Measurements from ENCODE around the gene MAGOH.
A peak's percentile ranks its signal among the peaks of the same experiment; 100 is the strongest.

The MAGOH gene

GRCh38 chr1:53220171-53220961, 18.0 kb downstream of the MAGOH start, which contains the start of gene CZIB:
CZIB (minus strand) TSS chr1:53220634; CDS start chr1:53220575, 59 bp downstream.
- H3K4ac ChIP-seq (ENCODE audit: low read depth, low read length): peak within 1 kb of the TSS; percentile 64
- no peaks in the 10 kb centered on the region for H3K9me3 ChIP-seq (ENCODE audit: insufficient read depth, low read depth, low read length)
- peak within 1 kb of the TSS; percentile 98 for H3K18ac ChIP-seq (ENCODE audit: low read length)
- H4K12ac ChIP-seq (ENCODE audit: low read depth, low read length): peak within 1 kb of the TSS; percentile 94
- H3K36me3 ChIP-seq (ENCODE audit: control insufficient read depth in 1 of 2, insufficient read depth in 2 of 2, low read length in 2 of 2): peaks cover 4 to 7% of the 10 kb centered on the region in 2 experiments
- peaks cover 3% of the 10 kb centered on the region for H3K79me2 ChIP-seq (ENCODE audit: control insufficient read depth, insufficient read depth, low read length, poor library complexity)
- H3K9ac ChIP-seq (ENCODE audit: low read length): peak within 1 kb of the TSS; percentile 100
- no peak within 1 kb of the TSS for H2BK12ac ChIP-seq (ENCODE audit: low read length)
- DNase-seq: peak; percentile 92 to 96
- no peak within 1 kb of the TSS for H3K23ac ChIP-seq (ENCODE audit: low read length)
- H3K4me3 ChIP-seq (ENCODE audit: low read depth, low read length): peak within 1 kb of the TSS; percentile 97
- peaks cover 0 to 9% of the 10 kb centered on the region in 2 experiments for H3K4me1 ChIP-seq (ENCODE audit: control insufficient read depth in 1 of 2, insufficient read depth in 2 of 2, low read length in 2 of 2)
- WGBS (ENCODE audit: extremely low coverage, insufficient coverage, insufficient read length): no CpG with 5 or more reads among the region's 61 CpGs
- H3K27ac ChIP-seq (ENCODE audit: low read depth, low read length): peak within 1 kb of the TSS; percentile 98
- H2BK5ac ChIP-seq (ENCODE audit: low read depth, low read length, poor library complexity): peak within 1 kb of the TSS; percentile 82
- peak within 1 kb of the TSS; percentile 77 for H2BK120ac ChIP-seq (ENCODE audit: insufficient read depth, low read length, poor library complexity)
- no peaks in the 10 kb centered on the region for H3K27me3 ChIP-seq (ENCODE audit: insufficient read depth, low read length)
- H4K8ac ChIP-seq (ENCODE audit: low read depth, low read length): peak within 1 kb of the TSS; percentile 99
- H3K4me2 ChIP-seq (ENCODE audit: low read length): peak within 1 kb of the TSS; percentile 78
- peak within 1 kb of the TSS; percentile 90 for H2AK5ac ChIP-seq (ENCODE audit: low read length)
- peak within 1 kb of the TSS; percentile 97 for H2AFZ ChIP-seq (ENCODE audit: insufficient read depth, low read length, poor library complexity)
- peak within 1 kb of the TSS; percentile 96 for H4K91ac ChIP-seq (ENCODE audit: low read depth, low read length)
- peak within 1 kb of the TSS; percentile 99 for H3K14ac ChIP-seq (ENCODE audit: low read length)
- peaks cover 5% of the 10 kb centered on the region for H3K79me1 ChIP-seq (ENCODE audit: low read length)

- H4K12ac ChIP-seq (ENCODE audit: low read depth, low read length): peak overlapping the region; percentile 64
- H3K79me2 ChIP-seq (ENCODE audit: control insufficient read depth, insufficient read depth, low read length, poor library complexity): peaks cover 3% of the 10 kb centered on the region
- no peak overlapping the region for H3K4ac ChIP-seq (ENCODE audit: low read depth, low read length)
- no peak overlapping the region for H2BK120ac ChIP-seq (ENCODE audit: insufficient read depth, low read length, poor library complexity)
- H4K91ac ChIP-seq (ENCODE audit: low read depth, low read length): no peak overlapping the region
- H3K4me3 ChIP-seq (ENCODE audit: low read depth, low read length): no peak overlapping the region
- H3K79me1 ChIP-seq (ENCODE audit: low read length): peaks cover 5% of the 10 kb centered on the region
- no peak overlapping the region for H2AK5ac ChIP-seq (ENCODE audit: low read length)
- H4K8ac ChIP-seq (ENCODE audit: low read depth, low read length): peak overlapping the region; percentile 92
- H3K36me3 ChIP-seq (ENCODE audit: control insufficient read depth in 1 of 2, insufficient read depth in 2 of 2, low read length in 2 of 2): peaks cover 4 to 8% of the 10 kb centered on the region in 2 experiments
- H3K9me3 ChIP-seq (ENCODE audit: insufficient read depth, low read depth, low read length): no peaks in the 10 kb centered on the region
- no peak overlapping the region for H2AFZ ChIP-seq (ENCODE audit: insufficient read depth, low read length, poor library complexity)
- H3K4me1 ChIP-seq (ENCODE audit: control insufficient read depth in 1 of 2, insufficient read depth in 2 of 2, low read length in 2 of 2): peaks cover 0 to 9% of the 10 kb centered on the region in 2 experiments
- no peak overlapping the region for H3K23ac ChIP-seq (ENCODE audit: low read length)
- no peak overlapping the region for H2BK12ac ChIP-seq (ENCODE audit: low read length)
- no peak for DNase-seq
- H3K4me2 ChIP-seq (ENCODE audit: low read length): peak overlapping the region; percentile 78
- no peak overlapping the region for H2BK5ac ChIP-seq (ENCODE audit: low read depth, low read length, poor library complexity)
- H3K14ac ChIP-seq (ENCODE audit: low read length): no peak overlapping the region
- H3K27me3 ChIP-seq (ENCODE audit: insufficient read depth, low read length): no peaks in the 10 kb centered on the region
- WGBS (ENCODE audit: extremely low coverage, insufficient coverage, insufficient read length): no CpG with 5 or more reads among the region's 8 CpGs
- no peak overlapping the region for H3K27ac ChIP-seq (ENCODE audit: low read depth, low read length)
- no peak overlapping the region for H3K9ac ChIP-seq (ENCODE audit: low read length)
- H3K18ac ChIP-seq (ENCODE audit: low read length): no peak overlapping the region
Measured at GRCh38 chr1:53219711-53220110, 18.6 kb downstream of the MAGOH start.

GRCh38 chr1:53218201-53218600, 20.1 kb downstream of the MAGOH start:
- no peak overlapping the region for H4K91ac ChIP-seq (ENCODE audit: low read depth, low read length)
- H3K27me3 ChIP-seq (ENCODE audit: insufficient read depth, low read length): no peaks in the 10 kb centered on the region
- no peak overlapping the region for H2AK5ac ChIP-seq (ENCODE audit: low read length)
- no peak overlapping the region for H3K23ac ChIP-seq (ENCODE audit: low read length)
- no peak overlapping the region for H2AFZ ChIP-seq (ENCODE audit: insufficient read depth, low read length, poor library complexity)
- H3K14ac ChIP-seq (ENCODE audit: low read length): no peak overlapping the region
- no peak overlapping the region for H2BK12ac ChIP-seq (ENCODE audit: low read length)
- H2BK5ac ChIP-seq (ENCODE audit: low read depth, low read length, poor library complexity): no peak overlapping the region
- H3K4me3 ChIP-seq (ENCODE audit: low read depth, low read length): no peak overlapping the region
- no peak for DNase-seq
- H2BK120ac ChIP-seq (ENCODE audit: insufficient read depth, low read length, poor library complexity): no peak overlapping the region
- H3K9ac ChIP-seq (ENCODE audit: low read length): no peak overlapping the region
- peaks cover 9 to 17% of the 10 kb centered on the region in 2 experiments for H3K36me3 ChIP-seq (ENCODE audit: control insufficient read depth in 1 of 2, insufficient read depth in 2 of 2, low read length in 2 of 2)
- H3K4me2 ChIP-seq (ENCODE audit: low read length): no peak overlapping the region
- H3K27ac ChIP-seq (ENCODE audit: low read depth, low read length): no peak overlapping the region
- H4K8ac ChIP-seq (ENCODE audit: low read depth, low read length): no peak overlapping the region
- no CpG with 5 or more reads among the region's 7 CpGs for WGBS (ENCODE audit: extremely low coverage, insufficient coverage, insufficient read length)
- H3K79me1 ChIP-seq (ENCODE audit: low read length): peaks cover 5% of the 10 kb centered on the region
- H3K4me1 ChIP-seq (ENCODE audit: control insufficient read depth in 1 of 2, insufficient read depth in 2 of 2, low read length in 2 of 2): peaks cover 0 to 9% of the 10 kb centered on the region in 2 experiments
- H3K4ac ChIP-seq (ENCODE audit: low read depth, low read length): no peak overlapping the region
- no peak overlapping the region for H3K18ac ChIP-seq (ENCODE audit: low read length)
- no peak overlapping the region for H4K12ac ChIP-seq (ENCODE audit: low read depth, low read length)
- no peaks in the 10 kb centered on the region for H3K9me3 ChIP-seq (ENCODE audit: insufficient read depth, low read depth, low read length)
- peaks cover 3% of the 10 kb centered on the region for H3K79me2 ChIP-seq (ENCODE audit: control insufficient read depth, insufficient read depth, low read length, poor library complexity)

- Histone ChIP-seq H3K79me1 (ENCODE audit: low read length) (no peaks in the 10 kb centered on the region), H3K9me3 (ENCODE audit: insufficient read depth, low read depth, low read length) (no peaks in the 10 kb centered on the region), H2AFZ (ENCODE audit: insufficient read depth, low read length, poor library complexity) (no peak overlapping the region), H4K12ac (ENCODE audit: low read depth, low read length) (no peak overlapping the region), H3K4me1 (ENCODE audit: control insufficient read depth in 1 of 2, insufficient read depth in 2 of 2, low read length in 2 of 2) (peaks cover 0 to under 1% of the 10 kb centered on the region in 2 experiments), H2AK5ac (ENCODE audit: low read length) (no peak overlapping the region), H3K9ac (ENCODE audit: low read length) (no peak overlapping the region), H3K27me3 (ENCODE audit: insufficient read depth, low read length) (no peaks in the 10 kb centered on the region), H3K4me2 (ENCODE audit: low read length) (no peak overlapping the region), H3K23ac (ENCODE audit: low read length) (no peak overlapping the region), H3K14ac (ENCODE audit: low read length) (no peak overlapping the region), H3K36me3 (ENCODE audit: control insufficient read depth in 1 of 2, insufficient read depth in 2 of 2, low read length in 2 of 2) (peaks cover 26 to 37% of the 10 kb centered on the region in 2 experiments), H4K91ac (ENCODE audit: low read depth, low read length) (no peak overlapping the region), H3K4ac (ENCODE audit: low read depth, low read length) (no peak overlapping the region), H3K27ac (ENCODE audit: low read depth, low read length) (no peak overlapping the region), H2BK12ac (ENCODE audit: low read length) (no peak overlapping the region), H2BK120ac (ENCODE audit: insufficient read depth, low read length, poor library complexity) (no peak overlapping the region), H3K4me3 (ENCODE audit: low read depth, low read length) (no peak overlapping the region), H4K8ac (ENCODE audit: low read depth, low read length) (no peak overlapping the region), H2BK5ac (ENCODE audit: low read depth, low read length, poor library complexity) (no peak overlapping the region), H3K79me2 (ENCODE audit: control insufficient read depth, insufficient read depth, low read length, poor library complexity) (no peaks in the 10 kb centered on the region), H3K18ac (ENCODE audit: low read length) (no peak overlapping the region)
- no CpG with 5 or more reads among the region's 5 CpGs for WGBS (ENCODE audit: extremely low coverage, insufficient coverage, insufficient read length)
- no peak for DNase-seq
Measured at GRCh38 chr1:53214376-53214940, 23.9 kb downstream of the MAGOH start.
